Naive thymus-derived CD8-positive, alpha-beta T cell (primary cell): ENCODE measurements around the gene CD99. TPM values are rescaled to one million over a fixed set of nuclear protein-coding genes. Genes with fewer than 3 reads are reported as not detected.
"Not testable (repeated sequence)": the region's sequence is repeated elsewhere in the genome, so short reads cannot be mapped to it uniquely, and the experiment has no call there.

Source experiments
- ATAC-seq, 2 donors: fragments of 150-1000 bp; cut with Tn5 transposase in 1 of 2; sonication (Bioruptor Pico), chemical (Tn5 transposase) in 1 of 2; 1 replicate in 1 of 2; 2 replicates in 1 of 2; pipeline ENCODE4 v1.10.0; 2021; ENCODE audit warnings: mild to moderate bottlenecking in 2 of 2, moderate library complexity in 2 of 2
- POLR2A ChIA-PET: fragments of 350-600 bp; sonication (Branson Sonifier 250); formaldehyde crosslinking; loops from one replicate; lab custom pipeline; 2021; ENCODE audit warnings: antibody characterized with exemption; lab: Charles Lee
- DNase-seq, 10 donors: peaks; one replicate each; pipeline versions ENCODE4 v3.0.0 to v3.0.0-alpha.2; 2020 to 2022
- H3K27ac Mint-ChIP-seq, 10 donors: one replicate each; pipeline ENCODE4 v1.8.0; 2020 to 2022; ENCODE audit warnings: mild to moderate bottlenecking in 10 of 10, mixed read lengths in 10 of 10, moderate library complexity in 4 of 10, inconsistent platforms in 1 of 10
- H3K27me3 Mint-ChIP-seq, 5 donors: one replicate each; pipeline ENCODE4 v1.8.0; 2021 to 2022; ENCODE audit warnings: mixed read lengths in 5 of 5
- H3K36me3 Mint-ChIP-seq, 3 donors: one replicate each; pipeline ENCODE4 v1.8.0; 2020 to 2022; ENCODE audit warnings: mixed read lengths in 3 of 3, mild to moderate bottlenecking in 2 of 3, inconsistent platforms in 1 of 3
- H3K4me1 Mint-ChIP-seq, 4 donors: one replicate each; pipeline ENCODE4 v1.8.0; 2021 to 2022; ENCODE audit warnings: mixed read lengths in 4 of 4
- H3K4me3 Mint-ChIP-seq, 10 donors: one replicate each; pipeline ENCODE4 v1.8.0; 2020 to 2022; ENCODE audit warnings: mild to moderate bottlenecking in 10 of 10, mixed read lengths in 10 of 10, moderate library complexity in 6 of 10, inconsistent platforms in 1 of 10
- H3K9me3 Mint-ChIP-seq, 9 donors: one replicate each; pipeline ENCODE4 v1.8.0; 2020 to 2022; ENCODE audit warnings: mixed read lengths in 9 of 9, mild to moderate bottlenecking in 3 of 9, inconsistent platforms in 1 of 9, moderate library complexity in 1 of 9
- polyA plus RNA-seq, 3 donors: library from polyadenylated mRNA; unstranded; fragments of 300-500 nt; fragmentation: Illumina TruSeq; gene quantifications; one replicate each; pipeline ENCODE4 v1.2.3, GENCODE V29; 2021
- total RNA-seq, 8 experiments: library from RNA in 2 of 8; stranded (reverse) in 2 of 8; gene quantifications; one replicate each; pipeline ENCODE4 v1.2.3 and lab custom pipeline; 2021 to 2026

Gene CD99
- total and polyA plus RNA-seq, 5 experiments from 2014 or later = 120 to 218 (median 124) TPM

GRCh38 chrX:2751874-2752300 lies 60.8 kb downstream of the CD99 start, which contains the start of gene XG:
XG (plus strand) TSS chrX:2752040; CDS start chrX:2752275, 235 bp downstream.
- ATAC-seq, H3K9me3 Mint-ChIP-seq, DNase-seq, H3K27ac Mint-ChIP-seq, H3K27me3 Mint-ChIP-seq, H3K36me3 Mint-ChIP-seq, H3K4me3 Mint-ChIP-seq, POLR2A ChIA-PET, H3K4me1 Mint-ChIP-seq: not testable (repeated sequence)

- ATAC-seq, H3K27ac Mint-ChIP-seq, H3K27me3 Mint-ChIP-seq, H3K4me1 Mint-ChIP-seq, DNase-seq, H3K36me3 Mint-ChIP-seq, H3K4me3 Mint-ChIP-seq, H3K9me3 Mint-ChIP-seq, POLR2A ChIA-PET: not testable (repeated sequence)
Measured at GRCh38 chrX:2752441-2752840, 61.3 kb downstream of the CD99 start.

GRCh38 chrX:2755163-2755715 lies 64.1 kb downstream of the CD99 start:
- DNase-seq, POLR2A ChIA-PET, H3K27ac Mint-ChIP-seq, H3K9me3 Mint-ChIP-seq, ATAC-seq, H3K4me1 Mint-ChIP-seq, H3K36me3 Mint-ChIP-seq, H3K4me3 Mint-ChIP-seq: not testable (repeated sequence)
- peaks cover 0 to 13% (median 1%) of the 10 kb centered on the region in 5 donors for H3K27me3 Mint-ChIP-seq

GRCh38 chrX:2756548-2756947 lies 65.5 kb downstream of the CD99 start:
- H3K4me1 Mint-ChIP-seq = peaks cover 0 to 7% (median 2%) of the 10 kb centered on the region in 4 donors
- H3K4me3 Mint-ChIP-seq = no peak overlapping the region
- no peak for ATAC-seq
- H3K36me3 Mint-ChIP-seq = no peaks in the 10 kb centered on the region
- H3K27ac Mint-ChIP-seq = peak overlapping the region in 1 of 10 donors; percentile 36
- H3K27me3 Mint-ChIP-seq = peaks cover 0 to 13% (median 1%) of the 10 kb centered on the region in 5 donors
- DNase-seq = no peak
- POLR2A ChIA-PET = no interaction called here
- H3K9me3 Mint-ChIP-seq = no peaks in the 10 kb centered on the region

GRCh38 chrX:2761246-2761645 lies 70.2 kb downstream of the CD99 start:
- peaks cover 0 to 12% (median 0%) of the 10 kb centered on the region in 5 donors for H3K27me3 Mint-ChIP-seq
- H3K27ac Mint-ChIP-seq = peak overlapping the region in 1 of 10 donors; percentile 67
- H3K4me1 Mint-ChIP-seq = peaks cover 8 to 17% (median 9%) of the 10 kb centered on the region in 4 donors
- no peak overlapping the region for H3K4me3 Mint-ChIP-seq
- POLR2A ChIA-PET = no interaction called here
- DNase-seq (no peak), ATAC-seq (no peak)
- H3K36me3 Mint-ChIP-seq = no peaks in the 10 kb centered on the region
- H3K9me3 Mint-ChIP-seq = no peaks in the 10 kb centered on the region

- ATAC-seq, H3K4me3 Mint-ChIP-seq, H3K27me3 Mint-ChIP-seq, H3K9me3 Mint-ChIP-seq, DNase-seq, POLR2A ChIA-PET, H3K27ac Mint-ChIP-seq, H3K36me3 Mint-ChIP-seq: not testable (repeated sequence)
- H3K4me1 Mint-ChIP-seq = peaks cover 7 to 10% (median 8%) of the 10 kb centered on the region in 4 donors
Measured at GRCh38 chrX:2762671-2763070, 71.6 kb downstream of the CD99 start.

DNA sequence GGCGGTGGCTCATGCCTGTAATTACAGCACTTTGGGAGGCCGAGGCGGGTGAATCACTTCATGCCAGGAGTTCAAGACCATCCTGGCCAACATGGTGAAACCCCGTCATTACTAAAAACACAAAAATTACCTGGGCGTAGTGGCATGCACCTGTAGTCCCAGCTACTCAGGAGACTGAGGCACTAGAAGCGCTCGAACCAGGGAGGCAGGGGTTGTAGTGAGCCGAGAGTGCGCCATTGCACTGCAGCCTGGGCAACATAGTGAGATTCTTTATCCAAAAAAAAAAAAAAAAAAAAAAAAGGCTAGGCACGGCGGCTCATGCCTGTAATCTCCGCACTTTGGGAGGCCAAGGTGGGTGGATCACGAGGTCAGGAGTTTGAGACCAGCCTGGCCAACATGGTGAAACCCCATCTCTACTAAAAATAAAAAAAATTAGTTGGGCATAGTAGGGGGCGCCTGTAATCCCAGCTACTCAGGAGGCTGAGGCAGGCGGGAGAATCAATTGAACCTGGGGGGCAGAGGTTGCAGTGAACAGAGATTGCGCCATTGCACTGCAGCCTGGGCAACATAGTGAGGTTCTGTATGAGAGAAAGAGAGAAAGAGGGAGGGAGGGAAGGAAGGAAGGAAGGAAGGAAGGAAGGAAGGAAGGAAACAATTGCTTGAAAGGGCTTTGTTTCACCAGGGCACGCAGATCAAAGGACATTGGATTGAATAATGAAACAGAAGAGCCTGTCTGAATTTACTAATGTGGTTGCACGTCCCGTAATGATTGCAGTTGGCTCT lies 73.9 kb downstream of the CD99 start:
- Mint-ChIP-seq H3K27me3 (peaks cover 0 to 17% (median 8%) of the 10 kb centered on the region in 5 donors), H3K4me3 (peak overlapping the region in 1 of 10 donors; percentile 20), H3K4me1 (peaks cover 7 to 10% (median 8%) of the 10 kb centered on the region in 4 donors), H3K27ac (peak overlapping the region in 3 of 10 donors; percentile 20 to 65 (median 35))
- H3K9me3 Mint-ChIP-seq, POLR2A ChIA-PET, DNase-seq, ATAC-seq, H3K36me3 Mint-ChIP-seq: not testable (repeated sequence)

- peaks cover 0 to 17% (median 8%) of the 10 kb centered on the region in 5 donors for H3K27me3 Mint-ChIP-seq
- H3K4me1 Mint-ChIP-seq = peaks cover 7 to 10% (median 8%) of the 10 kb centered on the region in 4 donors
- no peak for DNase-seq
- no peaks in the 10 kb centered on the region for H3K36me3 Mint-ChIP-seq
- peak overlapping the region in 1 of 10 donors; percentile 35 for H3K27ac Mint-ChIP-seq
- no peak overlapping the region for H3K4me3 Mint-ChIP-seq
- H3K9me3 Mint-ChIP-seq = peaks cover 0 to 2% (median 0%) of the 10 kb centered on the region in 9 donors
- POLR2A ChIA-PET = no interaction called here
- ATAC-seq = no peak
Measured at GRCh38 chrX:2765549-2765830, 74.4 kb downstream of the CD99 start.

DNA sequence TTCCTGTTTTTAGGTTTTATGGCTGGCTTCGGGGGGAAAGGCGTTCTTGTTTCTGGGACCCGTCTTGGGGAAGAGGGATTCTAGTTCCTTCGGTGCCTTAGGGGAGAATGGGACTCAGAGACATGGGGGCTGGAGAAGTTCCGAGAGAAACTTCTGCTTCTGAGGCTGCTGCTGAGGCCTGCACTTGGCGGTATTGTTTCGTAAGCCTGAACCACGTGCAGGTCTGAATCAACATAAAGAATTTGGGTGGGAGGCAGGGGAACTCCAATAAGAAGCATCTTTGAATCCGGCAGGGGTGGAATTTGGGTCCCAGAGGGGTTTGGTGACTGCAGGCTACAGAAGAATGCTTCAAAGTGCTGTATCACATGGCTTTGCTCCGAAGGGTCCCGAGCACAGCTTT lies 75.8 kb downstream of the CD99 start:
- POLR2A ChIA-PET = no interaction called here
- Mint-ChIP-seq H3K4me1 (peaks cover 7 to 10% (median 8%) of the 10 kb centered on the region in 4 donors), H3K27me3 (peaks cover 0 to 31% (median 17%) of the 10 kb centered on the region in 5 donors), H3K9me3 (peaks cover 0 to 2% (median 0%) of the 10 kb centered on the region in 9 donors), H3K36me3 (peaks cover 0 to 4% (median 0%) of the 10 kb centered on the region in 3 donors), H3K27ac (no peak overlapping the region), H3K4me3 (no peak overlapping the region)
- ATAC-seq = no peak
- no peak for DNase-seq

GRCh38 chrX:2767631-2768455 lies 76.7 kb downstream of the CD99 start:
- ATAC-seq (no peak), DNase-seq (no peak)
- no peak overlapping the region for H3K4me3 Mint-ChIP-seq
- H3K9me3 Mint-ChIP-seq = peaks cover 0 to 4% (median 0%) of the 10 kb centered on the region in 9 donors
- POLR2A ChIA-PET = no interaction called here
- peaks cover 0 to 4% (median 0%) of the 10 kb centered on the region in 3 donors for H3K36me3 Mint-ChIP-seq
- peaks cover 2 to 36% (median 23%) of the 10 kb centered on the region in 5 donors for H3K27me3 Mint-ChIP-seq
- H3K4me1 Mint-ChIP-seq = peaks cover 7 to 10% (median 8%) of the 10 kb centered on the region in 4 donors
- no peak overlapping the region for H3K27ac Mint-ChIP-seq

- DNase-seq = no peak
- no peak overlapping the region for H3K4me3 Mint-ChIP-seq
- peaks cover 0 to 11% (median 2%) of the 10 kb centered on the region in 3 donors for H3K36me3 Mint-ChIP-seq
- H3K27me3 Mint-ChIP-seq = peaks cover 8 to 38% (median 35%) of the 10 kb centered on the region in 5 donors
- ATAC-seq = no peak
- peaks cover 7 to 10% (median 8%) of the 10 kb centered on the region in 4 donors for H3K4me1 Mint-ChIP-seq
- peaks cover 0 to 11% (median 3%) of the 10 kb centered on the region in 9 donors for H3K9me3 Mint-ChIP-seq
- POLR2A ChIA-PET = no interaction called here
- H3K27ac Mint-ChIP-seq = no peak overlapping the region
Measured at GRCh38 chrX:2769615-2770014, 78.5 kb downstream of the CD99 start.

GRCh38 chrX:2773166-2774055 lies 82.3 kb downstream of the CD99 start:
- Mint-ChIP-seq H3K36me3 (peaks cover 0 to 16% (median 2%) of the 10 kb centered on the region in 3 donors), H3K27me3 (peaks cover 8 to 39% (median 33%) of the 10 kb centered on the region in 5 donors), H3K27ac (peak overlapping the region in 1 of 10 donors; percentile 29), H3K9me3 (peaks cover 0 to 13% (median 7%) of the 10 kb centered on the region in 9 donors)
- H3K4me1 Mint-ChIP-seq, POLR2A ChIA-PET, ATAC-seq, DNase-seq, H3K4me3 Mint-ChIP-seq: not testable (repeated sequence)
